HG03439 (cell line): ENCODE results near the gene RSAD1.
"Not testable (repeated sequence)": the region's sequence is repeated elsewhere in the genome, so short reads cannot be mapped to it uniquely, and the experiment has no call there.

ENCODE experiments used
- ATAC-seq: cut with Tn5 transposase; IDR thresholded peaks from one replicate; pipeline ENCODE4 v1.9.1; 2021; ENCODE audit warnings: mild to moderate bottlenecking, moderate library complexity; ENCODE audit not compliant: unreplicated experiment

RSAD1 gene

GRCh38 chr17:50471009-50471905 lies 7.4 kb upstream of the RSAD1 start:
- no peak for ATAC-seq

- ATAC-seq: no peak
Observed at GRCh38 chr17:50472286-50472685, 6.4 kb upstream of the RSAD1 start.

- not testable (repeated sequence) for ATAC-seq
Observed at GRCh38 chr17:50472761-50473161, 5.9 kb upstream of the RSAD1 start.

GRCh38 chr17:50473901-50474300 lies 4.8 kb upstream of the RSAD1 start:
- no peak for ATAC-seq

GRCh38 chr17:50474523-50474922 lies 4.1 kb upstream of the RSAD1 start:
- no peak for ATAC-seq

- no peak for ATAC-seq
Observed at GRCh38 chr17:50475362-50475761, 3.3 kb upstream of the RSAD1 start.

GRCh38 chr17:50475775-50476544 lies 2.7 kb upstream of the RSAD1 start:
- not testable (repeated sequence) for ATAC-seq

GRCh38 chr17:50476545-50477315 lies 1.9 kb upstream of the RSAD1 start:
- ATAC-seq: no peak

GRCh38 chr17:50477976-50478375 lies 684 bp upstream of the RSAD1 start:
- ATAC-seq: no peak

GRCh38 chr17:50479522-50480141 lies 972 bp downstream of the RSAD1 start:
- no peak for ATAC-seq

GRCh38 chr17:50480142-50480764 lies 1.6 kb downstream of the RSAD1 start:
- no peak for ATAC-seq

- ATAC-seq: no peak
Observed at GRCh38 chr17:50480854-50481490, 2.3 kb downstream of the RSAD1 start.

- ATAC-seq: no peak
Observed at GRCh38 chr17:50481648-50482047, 3.0 kb downstream of the RSAD1 start.

GRCh38 chr17:50482110-50482509 lies 3.5 kb downstream of the RSAD1 start:
- ATAC-seq: no peak

GRCh38 chr17:50482516-50482915 lies 3.9 kb downstream of the RSAD1 start:
- ATAC-seq: no peak

- ATAC-seq: no peak
Observed at GRCh38 chr17:50483266-50483665, 4.6 kb downstream of the RSAD1 start.

- no peak for ATAC-seq
Observed at GRCh38 chr17:50484386-50485155, 5.9 kb downstream of the RSAD1 start.

GRCh38 chr17:50487213-50488096 lies 8.8 kb downstream of the RSAD1 start:
- ATAC-seq: no peak
